Heart right ventricle (tissue), 16 donors: ENCODE measurements around the gene SCAF1. TPM values are rescaled to one million over a fixed set of nuclear protein-coding genes. Genes with fewer than 3 reads are reported as not detected.
A peak's percentile ranks its signal among the peaks of the same experiment; 100 is the strongest.

Experiments
- ATAC-seq, 8 donors: fragments of 200-7000 bp; cut with Tn5 transposase; one replicate each; pipeline ENCODE4 v1.9.1; 2020; ENCODE audit warnings: mild to moderate bottlenecking in 8 of 8, moderate library complexity in 8 of 8, moderate number of reproducible peaks in 1 of 8
- DNase-seq, 2 donors: peaks; one replicate each; pipeline ENCODE4 v3.0.0-alpha.2; 2020
- H3K27ac ChIP-seq, 10 donors: fragments of 200-600 bp; sonication (generic) in 2 of 10; one replicate each; pipeline versions ENCODE4 v1.5.0 to v1.8.0; 2020 to 2022; ENCODE audit warnings: mild to moderate bottlenecking in 3 of 10
- H3K27me3 ChIP-seq, 7 donors: fragments of 200-600 bp; one replicate each; pipeline ENCODE4 v1.8.0; 2021 to 2022; ENCODE audit warnings: mild to moderate bottlenecking in 2 of 7
- H3K36me3 ChIP-seq, 9 donors: fragments of 200-600 bp; sonication (generic) in 1 of 9; one replicate each; pipeline versions ENCODE4 v1.5.0 to v1.8.0; 2020 to 2022; ENCODE audit warnings: mild to moderate bottlenecking in 2 of 9
- H3K4me1 ChIP-seq, 9 donors: fragments of 200-600 bp; sonication (generic) in 1 of 9; one replicate each; pipeline versions ENCODE4 v1.5.0 to v1.8.0; 2020 to 2022; ENCODE audit warnings: mild to moderate bottlenecking in 4 of 9
- H3K4me3 ChIP-seq, 10 donors: fragments of 200-600 bp; sonication (generic) in 2 of 10; one replicate each; pipeline versions ENCODE4 v1.5.0 to v1.8.0; 2020 to 2022; ENCODE audit warnings: mild to moderate bottlenecking in 7 of 10, moderate library complexity in 2 of 10
- H3K9me3 ChIP-seq, 11 donors: fragments of 200-600 bp in 10 of 11; sonication (generic) in 2 of 11; one replicate each; pipeline versions ENCODE4 v1.5.0 to v1.8.0; 2013 to 2022; ENCODE audit warnings: mild to moderate bottlenecking in 2 of 11, control low read depth in 1 of 11, moderate library complexity in 1 of 11
- WGBS, 2 donors: extraction: QIAGEN DNeasy Blood & Tissue Kit; methylation state at CpG; one replicate each; pipeline ENCODE4 v1.1.7; 2013; ENCODE audit warnings: inconsistent platforms in 1 of 2; 5-methylcytosine and 5-hydroxymethylcytosine counted together
- intact Hi-C, 10 donors: fragments of 100-400 bp; cut with DNase I; formaldehyde crosslinking; loops; one replicate each; pipeline versions ENCODE4 v1.11.1 to v1.14.2; 2022
- polyA plus RNA-seq, 2 donors: library from polyadenylated mRNA; stranded (reverse); fragments of 200-250 nt; gene quantifications; one replicate each; pipeline ENCODE4 v1.2.3, GENCODE V29; 2013
- total RNA-seq, 10 donors: library from RNA; stranded (reverse); fragmentation: NEBNext Ultra II Directional in 3 of 10; extraction: Animal tissue kit (Norgen Biotek cat#: 25700) in 3 of 10; gene quantifications; one replicate each; pipeline versions ENCODE4 v1.2.1 to v1.2.4, GENCODE V29; 2021 to 2023
- TF ChIP-seq, protein P1 (sequence below), 9 donors: fragments of 200-600 bp; sonication (generic) in 2 of 9; IDR thresholded peaks; one replicate each; pipeline versions ENCODE4 v1.5.0 to v1.8.0; 2021 to 2022; ENCODE audit warnings: antibody characterized with exemption in 9 of 9, mild to moderate bottlenecking in 5 of 9, moderate library complexity in 1 of 9
- donor health status: Arrhythmogenic right ventricular cardiomyopathy.
- donor health status: ischemic (EF 13 %, LVEDD 7.1; RV severe dilation, severe dysfunction).
- donor health status: healthy with polysubstance abuse.
- donor health status: DM: no; HTN: yes; CAD: no.
- donor health status: DM: no; HTN: no; CAD: no.
- donor health status: ischemic (EF 25% LVEDD 6.9; RV normal size, moderate dysfunction).
- donor health status: ischemic (EF 25% LVEDD 5.7; RV mildly dilated, moderate dysfunction).
- donor health status: healthy.
- donor health status: DM: yes; HTN: yes; CAD: no.
- donor health status: Ischemic cardiomyopathy.
- donor health status: ischemic (EF 35%, LVEDD 5.7; RV mildly dilated, moderate dysfunction).
- donor health status: nonischemic (EF 11% LVEDD 7.7; RV severe dilation, severe dysfunction).
- donor health status: DM: yes; HTN: yes; CAD: no.
- donor health status: PGD.
- donor health status: ischemic (EF 29% LVEDD 5.4; RV normal size, mild dysfunction).
- donor health status: nonischemic (EF 23%, LVEDD 6.1; RV moderate dilation, normal function).

Gene SCAF1
- total and polyA plus RNA-seq, 12 donors, result 20.2 to 60.5 (median 44.8) TPM

DNA sequence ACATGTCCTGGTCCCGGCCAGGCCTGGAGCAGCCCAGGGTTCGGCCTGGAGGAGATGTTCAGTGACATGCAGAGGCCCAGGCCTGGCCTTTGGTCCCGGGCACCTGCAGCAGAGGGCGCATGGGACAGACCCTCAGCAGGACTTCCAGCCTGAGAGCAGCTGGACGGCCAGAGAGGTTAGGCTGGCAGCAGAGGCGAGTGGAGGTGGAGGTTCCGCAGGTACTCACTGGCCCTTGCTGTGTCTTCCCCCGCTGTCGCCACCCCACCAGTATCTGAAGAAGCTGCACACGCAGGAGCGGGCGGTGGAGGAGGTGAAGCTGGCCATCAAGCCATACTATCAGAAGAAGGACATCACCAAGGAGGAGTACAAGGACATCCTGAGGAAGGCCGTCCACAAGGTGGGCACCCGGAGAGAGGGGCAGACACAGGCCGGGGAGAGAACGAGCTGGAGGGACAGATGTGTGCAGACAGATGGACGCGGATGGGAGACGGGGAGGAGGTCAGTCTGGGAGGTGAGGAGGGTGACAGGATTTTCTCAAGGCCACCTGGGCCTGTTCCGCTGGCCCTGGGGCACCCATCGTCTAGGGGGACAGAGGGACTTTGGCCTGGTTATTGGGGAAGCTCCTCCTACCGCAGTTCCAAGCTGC is 15.6 kb downstream of the SCAF1 start:
- ATAC-seq (peak in 1 of 8 donors; percentile 2), DNase-seq (no peak)
- Histone ChIP-seq H3K4me3 (no peak overlapping the region), H3K9me3 (no peaks in the 10 kb centered on the region), H3K4me1 (no peaks in the 10 kb centered on the region), H3K36me3 (peaks cover 4 to 100% (median 69%) of the 10 kb centered on the region in 9 donors), H3K27me3 (no peaks in the 10 kb centered on the region), H3K27ac (no peak overlapping the region)
- WGBS, 2 donors, result 90 to 91% methylated on average over 22 of the region's 22 CpGs
- intact Hi-C loops, result no loop called here
- TF ChIP-seq, protein P1, sequence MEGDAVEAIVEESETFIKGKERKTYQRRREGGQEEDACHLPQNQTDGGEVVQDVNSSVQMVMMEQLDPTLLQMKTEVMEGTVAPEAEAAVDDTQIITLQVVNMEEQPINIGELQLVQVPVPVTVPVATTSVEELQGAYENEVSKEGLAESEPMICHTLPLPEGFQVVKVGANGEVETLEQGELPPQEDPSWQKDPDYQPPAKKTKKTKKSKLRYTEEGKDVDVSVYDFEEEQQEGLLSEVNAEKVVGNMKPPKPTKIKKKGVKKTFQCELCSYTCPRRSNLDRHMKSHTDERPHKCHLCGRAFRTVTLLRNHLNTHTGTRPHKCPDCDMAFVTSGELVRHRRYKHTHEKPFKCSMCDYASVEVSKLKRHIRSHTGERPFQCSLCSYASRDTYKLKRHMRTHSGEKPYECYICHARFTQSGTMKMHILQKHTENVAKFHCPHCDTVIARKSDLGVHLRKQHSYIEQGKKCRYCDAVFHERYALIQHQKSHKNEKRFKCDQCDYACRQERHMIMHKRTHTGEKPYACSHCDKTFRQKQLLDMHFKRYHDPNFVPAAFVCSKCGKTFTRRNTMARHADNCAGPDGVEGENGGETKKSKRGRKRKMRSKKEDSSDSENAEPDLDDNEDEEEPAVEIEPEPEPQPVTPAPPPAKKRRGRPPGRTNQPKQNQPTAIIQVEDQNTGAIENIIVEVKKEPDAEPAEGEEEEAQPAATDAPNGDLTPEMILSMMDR (IDR thresholded peaks at IDR 0.05), result no peak

DNA sequence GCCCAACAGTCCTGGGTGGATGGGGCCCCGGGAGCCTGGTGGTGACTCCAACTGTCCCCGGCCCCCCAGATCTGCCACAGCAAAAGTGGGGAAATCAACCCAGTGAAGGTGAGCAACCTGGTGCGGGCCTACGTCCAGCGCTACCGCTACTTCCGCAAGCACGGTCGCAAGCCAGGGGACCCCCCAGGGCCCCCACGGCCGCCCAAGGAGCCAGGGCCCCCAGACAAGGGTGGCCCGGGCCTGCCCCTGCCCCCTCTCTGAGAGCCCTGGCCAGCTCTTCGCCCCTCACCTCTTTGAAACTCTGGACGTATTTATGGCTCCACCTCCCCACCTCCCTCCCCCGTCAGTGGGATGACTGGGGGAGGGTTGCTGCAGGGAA is 16.1 kb downstream of the SCAF1 start:
- TF ChIP-seq, protein P1 (IDR thresholded peaks at IDR 0.05), result no peak
- Histone ChIP-seq H3K36me3 (peaks cover 4 to 100% (median 64%) of the 10 kb centered on the region in 9 donors), H3K27me3 (no peaks in the 10 kb centered on the region), H3K4me1 (peaks cover 0 to 2% (median 0%) of the 10 kb centered on the region in 9 donors), H3K9me3 (no peaks in the 10 kb centered on the region), H3K4me3 (no peak overlapping the region), H3K27ac (no peak overlapping the region)
- 87 to 89% methylated on average over 15 of the region's 15 CpGs for WGBS, 2 donors
- peak in 1 of 8 donors; percentile 3 for ATAC-seq
- no peak for DNase-seq
- intact Hi-C loops, result no loop called here

DNA sequence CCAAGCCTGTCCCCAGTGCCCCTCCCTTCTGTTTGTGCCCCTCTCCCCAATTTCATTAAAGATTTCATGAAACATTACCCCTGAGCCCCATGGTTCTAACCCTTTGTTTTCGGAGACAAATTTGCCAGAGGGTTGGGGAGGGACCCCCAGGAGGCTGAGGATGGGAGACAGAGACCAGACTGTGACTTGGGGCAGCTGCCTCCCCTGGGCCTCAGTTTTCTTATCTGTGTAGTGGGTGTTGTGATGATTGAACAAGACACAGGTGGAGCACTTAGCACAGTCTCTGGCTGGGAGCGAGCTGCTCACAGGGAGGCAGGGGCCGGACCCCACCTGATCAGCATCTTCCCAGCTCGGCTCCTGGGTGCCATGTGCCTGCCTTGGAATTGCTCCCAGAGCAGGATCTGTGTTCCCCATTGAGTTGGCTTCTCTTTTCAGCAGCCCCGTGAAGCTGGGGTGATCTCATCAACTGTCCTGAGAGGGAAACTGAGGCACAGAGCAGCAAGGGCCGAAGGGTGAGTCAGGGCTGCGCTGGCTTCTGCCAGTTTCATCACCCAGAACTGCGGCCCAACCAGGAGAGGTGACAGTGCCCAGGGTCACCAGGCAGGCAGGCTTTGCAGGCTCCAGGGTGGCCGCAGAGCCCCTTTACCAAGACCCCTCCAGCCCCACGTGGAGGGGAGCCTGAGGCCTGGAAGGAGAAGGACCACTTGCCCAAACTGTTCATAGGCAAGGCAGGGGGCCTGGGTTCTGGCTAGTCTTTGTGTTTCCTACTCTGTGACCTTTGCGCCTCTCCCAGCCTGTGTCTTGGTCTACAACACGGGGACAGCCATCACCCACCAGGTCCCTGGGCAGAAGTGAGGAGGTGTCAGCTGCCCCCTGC is 16.8 kb downstream of the SCAF1 start:
- Histone ChIP-seq H3K4me3 (no peak overlapping the region), H3K9me3 (no peaks in the 10 kb centered on the region), H3K4me1 (peaks cover 0 to 9% (median 3%) of the 10 kb centered on the region in 9 donors), H3K36me3 (peaks cover 4 to 95% (median 59%) of the 10 kb centered on the region in 9 donors), H3K27me3 (no peaks in the 10 kb centered on the region), H3K27ac (no peak overlapping the region)
- TF ChIP-seq, protein P1 (IDR thresholded peaks at IDR 0.05), result no peak
- DNase-seq, result no peak
- intact Hi-C loops, result no loop called here
- 90 to 93% methylated on average over 12 of the region's 12 CpGs for WGBS, 2 donors
- ATAC-seq, result no peak

DNA sequence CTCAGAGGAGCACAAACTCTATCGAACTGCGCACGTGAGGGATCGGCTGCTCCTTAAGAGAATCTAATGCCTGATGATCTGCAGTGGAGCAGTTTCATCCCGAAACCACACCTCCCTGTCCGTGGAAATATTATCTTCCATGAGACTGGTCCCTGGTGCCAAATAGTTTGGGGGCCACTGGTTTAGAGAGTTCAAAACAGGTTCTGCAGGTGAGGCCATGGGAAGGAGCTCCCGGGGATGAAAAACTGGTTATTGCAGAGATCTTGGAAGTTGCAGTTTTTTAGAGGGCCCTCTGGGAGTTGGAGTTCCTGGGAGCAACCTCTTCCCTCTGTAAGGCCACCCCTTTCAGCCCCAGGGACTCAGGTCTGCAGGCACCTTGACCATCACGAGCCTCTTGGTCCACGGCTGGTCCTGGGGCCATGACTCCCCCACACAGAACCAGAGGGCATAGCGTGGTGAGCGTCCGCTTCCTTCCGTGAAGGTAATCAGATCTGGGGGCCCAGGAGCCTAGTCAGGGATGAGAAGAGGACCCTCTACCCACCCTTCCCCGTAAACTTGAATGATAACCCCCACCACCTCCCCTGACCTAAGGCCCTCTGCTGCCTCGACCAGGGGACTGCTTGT is 18.4 kb downstream of the SCAF1 start:
- Histone ChIP-seq H3K9me3 (no peaks in the 10 kb centered on the region), H3K4me1 (peaks cover 3 to 20% (median 12%) of the 10 kb centered on the region in 9 donors), H3K27ac (no peak overlapping the region), H3K36me3 (peaks cover under 1 to 78% (median 42%) of the 10 kb centered on the region in 9 donors), H3K27me3 (no peaks in the 10 kb centered on the region), H3K4me3 (no peak overlapping the region)
- intact Hi-C loops, result no loop called here
- no peak for ATAC-seq
- DNase-seq, result no peak
- TF ChIP-seq, protein P1 (IDR thresholded peaks at IDR 0.05), result no peak
- WGBS, 2 donors, result 90% methylated on average over 15 of the region's 15 CpGs
